ENCODE data around the gene LRGUK.

Gene LRGUK

GRCh38 chr7:134300988-134301387 lies 173.8 kb downstream of the LRGUK start:
- H3K4me1 ChIP-seq (ENCODE audit: control insufficient read depth in 2 of 2, insufficient read depth in 1 of 2, low read depth in 1 of 2, low read length in 2 of 2), result no peaks in the 10 kb centered on the region
- WGBS, 2 donors (ENCODE audit: extremely low coverage in 2 of 2, insufficient read length in 2 of 2, insufficient replicate concordance in 1 of 2), result no CpG with 5 or more reads among the region's 2 CpGs
- H3K4me2 ChIP-seq (ENCODE audit: insufficient read depth, low read length, poor library complexity, severe bottlenecking), result no peak overlapping the region
- no peak overlapping the region for H2AFZ ChIP-seq (ENCODE audit: low read length)
- H2BK120ac ChIP-seq (ENCODE audit: low read depth, low read length), result no peak overlapping the region
- no peak overlapping the region for H3K23ac ChIP-seq (ENCODE audit: low read depth, low read length, poor library complexity)
- DNase-seq (ENCODE audit: low spot score), result no peak
- H3K14ac ChIP-seq (ENCODE audit: low read length), result no peak overlapping the region
- H2BK5ac ChIP-seq (ENCODE audit: low read length), result no peak overlapping the region
- no peaks in the 10 kb centered on the region for H3K9me3 ChIP-seq (replicated peaks in 1 of 2; ENCODE audit: control insufficient read depth in 2 of 2, insufficient read depth in 1 of 2, low read depth in 1 of 2, low read length in 2 of 2)
- H3K4me3 ChIP-seq (ENCODE audit: low read length in 2 of 2), result no peak overlapping the region
- no peak overlapping the region for H2BK15ac ChIP-seq (ENCODE audit: low read length)
- no peak overlapping the region for H2BK12ac ChIP-seq (ENCODE audit: low read length)
- H3K79me1 ChIP-seq (ENCODE audit: low read depth, low read length), result no peaks in the 10 kb centered on the region
- H2AK5ac ChIP-seq (ENCODE audit: low read depth, low read length), result no peak overlapping the region
- H4K8ac ChIP-seq (ENCODE audit: low read depth, low read length), result no peak overlapping the region
- no peak overlapping the region for H3K18ac ChIP-seq (ENCODE audit: low read length)
- peaks cover 4 to 94% of the 10 kb centered on the region in 2 donors for H3K36me3 ChIP-seq (replicated peaks in 1 of 2; ENCODE audit: control insufficient read depth in 2 of 2, insufficient read depth in 2 of 2, low read length in 2 of 2)
- H4K91ac ChIP-seq (ENCODE audit: low read depth, low read length, poor library complexity), result no peak overlapping the region
- H3K9ac ChIP-seq (ENCODE audit: low read depth, low read length, poor library complexity), result no peak overlapping the region
- H3K4ac ChIP-seq (ENCODE audit: low read length), result no peak overlapping the region
- no peaks in the 10 kb centered on the region for H3K27me3 ChIP-seq (ENCODE audit: control insufficient read depth in 3 of 3, insufficient read depth in 3 of 3, low read depth in 1 of 3, low read length in 3 of 3)
- H3K27ac ChIP-seq (replicated peaks; ENCODE audit: low read length), result no peak overlapping the region

GRCh38 chr7:134301592-134301991 lies 174.5 kb downstream of the LRGUK start:
- Histone ChIP-seq H4K91ac (ENCODE audit: low read depth, low read length, poor library complexity) (no peak overlapping the region), H3K18ac (ENCODE audit: low read length) (no peak overlapping the region), H2AFZ (ENCODE audit: low read length) (no peak overlapping the region), H3K9ac (ENCODE audit: low read depth, low read length, poor library complexity) (no peak overlapping the region), H3K4me2 (ENCODE audit: insufficient read depth, low read length, poor library complexity, severe bottlenecking) (no peak overlapping the region), H2BK120ac (ENCODE audit: low read depth, low read length) (no peak overlapping the region), H3K27ac (replicated peaks; ENCODE audit: low read length) (no peak overlapping the region), H3K4me3 (ENCODE audit: low read length in 2 of 2) (no peak overlapping the region), H3K23ac (ENCODE audit: low read depth, low read length, poor library complexity) (no peak overlapping the region), H4K8ac (ENCODE audit: low read depth, low read length) (no peak overlapping the region), H2BK5ac (ENCODE audit: low read length) (no peak overlapping the region), H3K9me3 (replicated peaks in 1 of 2; ENCODE audit: control insufficient read depth in 2 of 2, insufficient read depth in 1 of 2, low read depth in 1 of 2, low read length in 2 of 2) (no peaks in the 10 kb centered on the region), H3K4ac (ENCODE audit: low read length) (no peak overlapping the region), H2BK15ac (ENCODE audit: low read length) (no peak overlapping the region), H2AK5ac (ENCODE audit: low read depth, low read length) (no peak overlapping the region), H3K36me3 (replicated peaks in 1 of 2; ENCODE audit: control insufficient read depth in 2 of 2, insufficient read depth in 2 of 2, low read length in 2 of 2) (peaks cover 4 to 94% of the 10 kb centered on the region in 2 donors), H3K14ac (ENCODE audit: low read length) (no peak overlapping the region), H3K4me1 (ENCODE audit: control insufficient read depth in 2 of 2, insufficient read depth in 1 of 2, low read depth in 1 of 2, low read length in 2 of 2) (no peaks in the 10 kb centered on the region), H2BK12ac (ENCODE audit: low read length) (no peak overlapping the region), H3K79me1 (ENCODE audit: low read depth, low read length) (no peaks in the 10 kb centered on the region), H3K27me3 (ENCODE audit: control insufficient read depth in 3 of 3, insufficient read depth in 3 of 3, low read depth in 1 of 3, low read length in 3 of 3) (no peaks in the 10 kb centered on the region)
- WGBS, 2 donors (ENCODE audit: extremely low coverage in 2 of 2, insufficient read length in 2 of 2, insufficient replicate concordance in 1 of 2), result no CpG with 5 or more reads among the region's 3 CpGs
- DNase-seq (ENCODE audit: low spot score), result no peak

DNA sequence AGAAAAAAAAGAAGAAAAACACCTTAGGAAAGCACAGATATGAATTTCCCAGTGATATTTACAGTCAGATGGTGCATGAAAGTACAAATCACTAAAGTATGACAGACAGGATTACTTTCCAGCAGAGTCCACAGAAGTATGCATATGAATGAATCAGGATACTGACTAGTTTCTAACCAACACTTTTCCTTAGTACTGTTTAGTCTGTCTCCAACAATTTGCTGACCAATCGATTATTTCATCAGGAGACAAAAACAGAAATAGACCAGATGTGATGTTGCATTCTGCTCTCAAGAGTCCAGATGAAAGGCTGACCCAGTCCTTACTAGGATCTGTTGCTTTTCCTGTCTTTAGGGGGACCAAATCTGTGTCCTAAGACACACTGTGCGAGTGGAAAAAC lies 175.0 kb downstream of the LRGUK start:
- no peak overlapping the region for H4K8ac ChIP-seq (ENCODE audit: low read depth, low read length)
- no peak overlapping the region for H3K4ac ChIP-seq (ENCODE audit: low read length)
- H3K4me2 ChIP-seq (ENCODE audit: insufficient read depth, low read length, poor library complexity, severe bottlenecking), result no peak overlapping the region
- H2AFZ ChIP-seq (ENCODE audit: low read length), result no peak overlapping the region
- no peak overlapping the region for H3K4me3 ChIP-seq (ENCODE audit: low read length in 2 of 2)
- H3K36me3 ChIP-seq (replicated peaks in 1 of 2; ENCODE audit: control insufficient read depth in 2 of 2, insufficient read depth in 2 of 2, low read length in 2 of 2), result peaks cover 4 to 91% of the 10 kb centered on the region in 2 donors
- H3K18ac ChIP-seq (ENCODE audit: low read length), result no peak overlapping the region
- no peak overlapping the region for H2BK5ac ChIP-seq (ENCODE audit: low read length)
- no peak overlapping the region for H3K27ac ChIP-seq (replicated peaks; ENCODE audit: low read length)
- no peak overlapping the region for H2BK12ac ChIP-seq (ENCODE audit: low read length)
- no peak overlapping the region for H4K91ac ChIP-seq (ENCODE audit: low read depth, low read length, poor library complexity)
- no peaks in the 10 kb centered on the region for H3K79me1 ChIP-seq (ENCODE audit: low read depth, low read length)
- H3K4me1 ChIP-seq (ENCODE audit: control insufficient read depth in 2 of 2, insufficient read depth in 1 of 2, low read depth in 1 of 2, low read length in 2 of 2), result no peaks in the 10 kb centered on the region
- H2BK120ac ChIP-seq (ENCODE audit: low read depth, low read length), result no peak overlapping the region
- H3K9me3 ChIP-seq (replicated peaks in 1 of 2; ENCODE audit: control insufficient read depth in 2 of 2, insufficient read depth in 1 of 2, low read depth in 1 of 2, low read length in 2 of 2), result no peaks in the 10 kb centered on the region
- no CpG with 5 or more reads among the region's 2 CpGs for WGBS, 2 donors (ENCODE audit: extremely low coverage in 2 of 2, insufficient read length in 2 of 2, insufficient replicate concordance in 1 of 2)
- no peak overlapping the region for H3K23ac ChIP-seq (ENCODE audit: low read depth, low read length, poor library complexity)
- H2AK5ac ChIP-seq (ENCODE audit: low read depth, low read length), result no peak overlapping the region
- no peak overlapping the region for H3K9ac ChIP-seq (ENCODE audit: low read depth, low read length, poor library complexity)
- H2BK15ac ChIP-seq (ENCODE audit: low read length), result no peak overlapping the region
- H3K14ac ChIP-seq (ENCODE audit: low read length), result no peak overlapping the region
- H3K27me3 ChIP-seq (ENCODE audit: control insufficient read depth in 3 of 3, insufficient read depth in 3 of 3, low read depth in 1 of 3, low read length in 3 of 3), result no peaks in the 10 kb centered on the region
- no peak for DNase-seq (ENCODE audit: low spot score)

GRCh38 chr7:134307320-134307719 lies 180.2 kb downstream of the LRGUK start:
- H3K27me3 ChIP-seq (ENCODE audit: control insufficient read depth in 3 of 3, insufficient read depth in 3 of 3, low read depth in 1 of 3, low read length in 3 of 3), result no peaks in the 10 kb centered on the region
- no peak overlapping the region for H3K18ac ChIP-seq (ENCODE audit: low read length)
- no peak overlapping the region for H3K9ac ChIP-seq (ENCODE audit: low read depth, low read length, poor library complexity)
- WGBS, 2 donors (ENCODE audit: extremely low coverage in 2 of 2, insufficient read length in 2 of 2, insufficient replicate concordance in 1 of 2), result no CpG with 5 or more reads among the region's 1 CpG
- H3K4me2 ChIP-seq (ENCODE audit: insufficient read depth, low read length, poor library complexity, severe bottlenecking), result no peak overlapping the region
- H2AFZ ChIP-seq (ENCODE audit: low read length), result no peak overlapping the region
- no peak overlapping the region for H3K14ac ChIP-seq (ENCODE audit: low read length)
- H2BK15ac ChIP-seq (ENCODE audit: low read length), result no peak overlapping the region
- no peak overlapping the region for H2BK5ac ChIP-seq (ENCODE audit: low read length)
- H2AK5ac ChIP-seq (ENCODE audit: low read depth, low read length), result no peak overlapping the region
- no peaks in the 10 kb centered on the region for H3K9me3 ChIP-seq (replicated peaks in 1 of 2; ENCODE audit: control insufficient read depth in 2 of 2, insufficient read depth in 1 of 2, low read depth in 1 of 2, low read length in 2 of 2)
- H3K4ac ChIP-seq (ENCODE audit: low read length), result no peak overlapping the region
- no peaks in the 10 kb centered on the region for H3K79me1 ChIP-seq (ENCODE audit: low read depth, low read length)
- H4K91ac ChIP-seq (ENCODE audit: low read depth, low read length, poor library complexity), result no peak overlapping the region
- no peak overlapping the region for H2BK120ac ChIP-seq (ENCODE audit: low read depth, low read length)
- no peaks in the 10 kb centered on the region for H3K4me1 ChIP-seq (ENCODE audit: control insufficient read depth in 2 of 2, insufficient read depth in 1 of 2, low read depth in 1 of 2, low read length in 2 of 2)
- H3K36me3 ChIP-seq (replicated peaks in 1 of 2; ENCODE audit: control insufficient read depth in 2 of 2, insufficient read depth in 2 of 2, low read length in 2 of 2), result peaks cover 5 to 61% of the 10 kb centered on the region in 2 donors
- H4K8ac ChIP-seq (ENCODE audit: low read depth, low read length), result no peak overlapping the region
- no peak overlapping the region for H2BK12ac ChIP-seq (ENCODE audit: low read length)
- no peak for DNase-seq (ENCODE audit: low spot score)
- no peak overlapping the region for H3K4me3 ChIP-seq (ENCODE audit: low read length in 2 of 2)
- no peak overlapping the region for H3K23ac ChIP-seq (ENCODE audit: low read depth, low read length, poor library complexity)
- no peak overlapping the region for H3K27ac ChIP-seq (replicated peaks; ENCODE audit: low read length)

All from neuronal stem cell (in vitro differentiated cells).